GM12878 (cell line): ENCODE measurements around the gene COX19. TPM values are rescaled to one million over a fixed set of nuclear protein-coding genes. Genes with fewer than 3 reads are reported as not detected.

ENCODE experiments used
- CTCF ChIP-seq, 3 experiments: IDR thresholded peaks in 2 of 3; conservative IDR thresholded peaks in 1 of 3; 2 replicates each; pipeline ENCODE4 v1.5.1; 2011; ENCODE audit warnings: low read depth in 3 of 3, low read length in 3 of 3, mild to moderate bottlenecking in 3 of 3, control low read depth in 2 of 3, moderate library complexity in 2 of 3, inconsistent platforms in 1 of 3, mixed read lengths in 1 of 3; ENCODE audit not compliant: control insufficient read depth in 2 of 3, insufficient read depth in 1 of 3; ENCODE audit errors: extremely low read depth in 1 of 3
- CUX1 ChIP-seq: IDR thresholded peaks from 2 replicates; pipeline ENCODE4 v1.6.1; 2012; ENCODE audit warnings: improper control_type of control experiment, low read depth, low read length; ENCODE audit not compliant: insufficient replicate concordance
- E2F4 ChIP-seq: IDR thresholded peaks from 2 replicates; pipeline ENCODE4 v1.6.1; 2012; ENCODE audit warnings: low read depth, low read length, improper control_type of control experiment
- EGR1 ChIP-seq, 2 experiments: IDR thresholded peaks; 1 replicate in 1 of 2; 2 replicates in 1 of 2; pipeline ENCODE4 v1.6.1; 2011 to 2012; ENCODE audit warnings: low read depth in 2 of 2, low read length in 2 of 2, borderline replicate concordance in 1 of 2, mild to moderate bottlenecking in 1 of 2, moderate library complexity in 1 of 2
- MAX ChIP-seq: IDR thresholded peaks from 2 replicates; pipeline ENCODE4 v1.6.1; 2012; ENCODE audit warnings: low read depth, low read length, improper control_type of control experiment
- MEF2A ChIP-seq: IDR thresholded peaks from 2 replicates; pipeline ENCODE4 v1.6.1; 2011; ENCODE audit warnings: low read depth, mild to moderate bottlenecking, low read length, moderate library complexity; ENCODE audit not compliant: insufficient read depth
- MTA3 ChIP-seq: IDR thresholded peaks from 2 replicates; pipeline ENCODE4 v1.6.1; 2012; ENCODE audit warnings: low read length, inconsistent platforms, borderline replicate concordance
- NBN ChIP-seq: fragments of 450-650 bp; IDR thresholded peaks from 2 replicates; pipeline ENCODE4 v1.6.1; 2016
- NFIC ChIP-seq: IDR thresholded peaks from 2 replicates; pipeline ENCODE4 v1.6.1; 2012; ENCODE audit warnings: low read depth, mild to moderate bottlenecking, inconsistent platforms, low read length, moderate library complexity
- PBX3 ChIP-seq: IDR thresholded peaks from 2 replicates; pipeline ENCODE4 v1.6.1; 2011; ENCODE audit warnings: mild to moderate bottlenecking, low read depth, low read length, moderate library complexity; ENCODE audit not compliant: insufficient replicate concordance
- RAD51 ChIP-seq: fragments of 450-650 bp; IDR thresholded peaks from 2 replicates; pipeline ENCODE4 v1.6.1; 2016; ENCODE audit warnings: moderate library complexity, mild to moderate bottlenecking, inconsistent platforms
- ZNF687 ChIP-seq: fragments of 450-650 bp; IDR thresholded peaks from 2 replicates; pipeline ENCODE4 v1.6.1; 2017; ENCODE audit warnings: mild to moderate bottlenecking, moderate library complexity
- polyA plus RNA-seq, 11 experiments: library from polyadenylated mRNA; depleted of rRNA in 4 of 11; unstranded in 6 of 11; stranded (reverse) in 5 of 11; fragments of >200 nt; fragmentation: Nextera tagmentation in 4 of 11; fragmentation: Illumina TruSeq in 1 of 11; extraction: Ambion mirVana in 4 of 11; extraction: Trizol in 1 of 11; gene quantifications; 1 replicate in 1 of 11; 2 replicates in 10 of 11; pipeline versions ENCODE4 v1.2.1 to v1.2.3, GENCODE V29; 2011 to 2016; ENCODE audit warnings: inconsistent platforms in 2 of 11, missing spikeins in 2 of 11, low read depth in 1 of 11
- total RNA-seq, 4 experiments: library from RNA; depleted of rRNA in 3 of 4; stranded (reverse); fragments of >200 nt in 3 of 4; fragmentation: Illumina TruSeq in 1 of 4; extraction: Trizol in 1 of 4; gene quantifications; 2 replicates each; pipeline versions ENCODE4 v1.2.1 to v1.2.3, GENCODE V29; 2013 to 2021

The COX19 gene
- total and polyA plus RNA-seq, 10 of the 15 experiments (the other 5 are each of a cell fraction or from before 2014, with no cell fraction given) = 3.7 to 17.9 (median 10.8) TPM

GRCh38 chr7:924541-925231 is 50.7 kb downstream of the COX19 start (continued):
- TF ChIP-seq CUX1 = no peak
- no peak for TF ChIP-seq PBX3
- TF ChIP-seq CTCF (IDR thresholded peaks at IDR 0.05 in 2 of 3, conservative IDR thresholded peaks at IDR 0.05 in 1 of 3; ENCODE audit: control insufficient read depth in 2 of 3, extremely low read depth in 1 of 3, insufficient read depth in 1 of 3, low read depth in 3 of 3, low read length in 3 of 3) = no peak
- peak; percentile 87 for TF ChIP-seq NBN
- peak in 1 of 2 experiments; percentile 83; a peak in 2 of 3 replicates for TF ChIP-seq EGR1 (IDR thresholded peaks at IDR 0.05; ENCODE audit: borderline replicate concordance in 1 of 2, low read depth in 2 of 2, low read length in 2 of 2)
- TF ChIP-seq MTA3 = peak; percentile 91; the same call in 1 of the 2 replicates
- TF ChIP-seq MAX = no peak
- TF ChIP-seq NFIC = peak; percentile 92
- 0 out of 2 replicates have a peak, but pooled peaks have one; percentile 20 for TF ChIP-seq RAD51
- TF ChIP-seq E2F4 = no peak
- TF ChIP-seq MEF2A = peak; percentile 99
- peak; percentile 85 for TF ChIP-seq ZNF687
